GM21786 (cell line): Measurements from ENCODE around the gene DYNLL1.

Experiments used
- ATAC-seq: cut with Tn5 transposase; IDR thresholded peaks from one replicate; pipeline ENCODE4 v1.9.1; 2021; ENCODE audit not compliant: unreplicated experiment

Gene DYNLL1

DNA sequence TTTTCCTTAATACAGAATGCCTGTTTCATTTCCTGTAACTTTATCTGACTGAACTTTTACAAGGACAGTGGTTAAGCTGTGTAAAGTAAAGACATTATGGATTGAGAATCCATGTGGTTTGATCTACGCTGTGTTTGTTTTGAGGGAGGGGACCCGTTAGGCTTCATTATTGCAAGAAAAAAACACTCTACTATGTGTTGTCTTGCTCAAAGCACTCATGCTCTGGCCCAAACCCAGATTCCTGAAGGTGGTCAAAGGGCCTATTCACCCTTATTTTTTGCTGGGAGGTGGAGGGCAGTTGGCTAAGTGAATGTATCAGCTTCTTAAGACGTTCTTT, 50.1 kb downstream of the DYNLL1 start:
- no peak for ATAC-seq
